NCI-H1436 (cell line): ENCODE data around the gene DNAH7.
"Not testable (repeated sequence)": the region's sequence is repeated elsewhere in the genome, so short reads cannot be mapped to it uniquely, and the experiment has no call there.

Source experiments
- DNase-seq: peaks from one replicate; lab custom pipeline; 2025; lab: John Stamatoyannopoulos, UW

DNAH7 gene

DNA sequence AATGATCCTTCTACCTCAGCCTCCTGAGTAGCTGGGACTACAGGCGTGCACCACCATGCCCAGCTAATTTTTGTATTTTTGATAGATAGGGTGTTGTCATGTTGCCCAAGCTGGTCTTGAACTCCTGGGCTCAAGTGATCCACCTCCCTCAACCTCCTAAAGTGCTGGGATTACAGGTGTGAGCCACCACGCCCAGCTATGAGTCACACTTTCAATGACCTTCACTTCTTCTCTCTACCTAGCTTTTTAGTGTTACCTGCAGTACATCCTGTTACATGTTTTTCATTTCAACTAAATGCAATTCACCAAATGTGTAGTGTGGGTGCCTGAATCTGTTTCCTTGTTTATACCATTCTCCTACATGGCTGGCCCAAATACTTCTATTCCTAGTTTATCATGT lies 347.6 kb downstream of the DNAH7 start:
- no peak for DNase-seq

DNA sequence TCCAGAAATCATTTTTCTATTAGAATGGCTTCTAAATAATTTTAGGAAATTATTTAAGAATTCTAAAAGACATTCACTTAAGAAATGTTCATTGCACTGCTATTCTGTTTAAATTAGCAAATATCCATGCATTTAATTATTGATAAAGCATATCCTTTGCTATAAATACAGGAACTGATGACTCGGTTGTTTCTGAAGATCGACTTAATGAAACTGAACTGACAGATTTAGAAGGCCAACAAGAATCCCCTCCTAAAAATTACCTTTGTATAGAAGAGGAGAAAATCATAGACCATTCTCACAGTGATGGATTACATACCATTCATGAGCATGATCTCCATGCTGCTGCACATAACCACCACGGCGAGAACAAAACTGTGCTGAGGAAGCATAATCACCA lies 352.2 kb downstream of the DNAH7 start:
- DNase-seq = no peak

DNA sequence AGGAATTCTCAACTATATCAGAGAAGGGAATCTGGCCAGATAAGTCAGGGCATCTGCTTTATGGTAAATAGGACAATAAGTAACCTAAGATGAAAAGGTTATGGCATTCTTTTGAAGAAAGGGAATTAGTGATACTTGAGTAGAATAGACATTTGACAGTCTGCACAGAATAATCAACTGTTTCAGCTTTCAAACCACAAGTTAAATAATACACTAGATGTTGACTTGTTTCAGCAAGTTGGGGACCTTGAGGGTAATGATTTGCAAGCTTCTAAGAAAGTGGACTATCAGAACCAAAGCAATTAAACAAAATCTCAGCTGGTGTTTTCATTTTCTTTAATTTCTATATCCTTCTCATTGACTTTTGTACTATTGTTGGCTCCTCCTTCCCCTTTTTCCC lies 357.2 kb downstream of the DNAH7 start:
- no peak for DNase-seq

DNA sequence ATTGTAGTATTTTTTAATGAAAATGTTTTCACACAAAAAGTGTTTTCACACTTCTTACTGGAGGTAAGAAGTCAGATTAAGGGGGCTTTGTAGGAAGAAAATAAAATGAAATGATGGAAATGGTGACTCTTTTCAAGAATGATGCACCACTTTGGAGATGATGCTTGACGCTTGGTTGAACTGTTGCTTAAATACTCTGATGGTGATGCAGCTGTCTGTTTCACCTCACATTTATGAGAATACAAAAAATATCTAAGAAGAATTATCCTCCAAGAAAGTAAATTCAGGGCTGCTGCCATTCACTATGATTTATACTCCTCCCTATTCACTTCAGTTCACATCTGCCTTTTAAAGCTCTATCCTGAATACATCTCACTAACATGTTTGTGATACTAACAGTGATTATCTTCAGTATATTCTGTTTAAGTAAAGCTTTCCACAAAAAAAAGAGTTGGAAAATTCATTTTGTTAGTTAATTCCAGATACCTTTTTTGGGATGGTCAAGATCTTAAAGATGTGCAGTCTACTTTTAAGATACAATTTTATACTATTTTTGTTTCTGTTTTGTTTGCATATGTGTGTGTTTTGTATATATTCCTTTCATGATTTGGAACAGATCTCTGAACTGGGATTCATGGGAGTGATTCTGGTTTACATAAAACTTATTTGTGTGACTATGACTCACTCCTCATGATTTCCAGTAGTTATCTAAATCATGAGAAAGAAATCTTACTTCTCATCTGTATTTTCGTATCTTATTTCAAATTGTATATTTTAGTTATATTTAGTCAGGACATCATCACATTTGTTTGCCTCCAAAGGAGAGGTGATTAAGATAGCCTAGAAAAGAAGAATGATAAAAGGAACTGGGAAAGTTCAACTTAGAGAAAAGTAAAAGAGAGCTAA lies 358.5 kb downstream of the DNAH7 start:
- no peak for DNase-seq

DNA sequence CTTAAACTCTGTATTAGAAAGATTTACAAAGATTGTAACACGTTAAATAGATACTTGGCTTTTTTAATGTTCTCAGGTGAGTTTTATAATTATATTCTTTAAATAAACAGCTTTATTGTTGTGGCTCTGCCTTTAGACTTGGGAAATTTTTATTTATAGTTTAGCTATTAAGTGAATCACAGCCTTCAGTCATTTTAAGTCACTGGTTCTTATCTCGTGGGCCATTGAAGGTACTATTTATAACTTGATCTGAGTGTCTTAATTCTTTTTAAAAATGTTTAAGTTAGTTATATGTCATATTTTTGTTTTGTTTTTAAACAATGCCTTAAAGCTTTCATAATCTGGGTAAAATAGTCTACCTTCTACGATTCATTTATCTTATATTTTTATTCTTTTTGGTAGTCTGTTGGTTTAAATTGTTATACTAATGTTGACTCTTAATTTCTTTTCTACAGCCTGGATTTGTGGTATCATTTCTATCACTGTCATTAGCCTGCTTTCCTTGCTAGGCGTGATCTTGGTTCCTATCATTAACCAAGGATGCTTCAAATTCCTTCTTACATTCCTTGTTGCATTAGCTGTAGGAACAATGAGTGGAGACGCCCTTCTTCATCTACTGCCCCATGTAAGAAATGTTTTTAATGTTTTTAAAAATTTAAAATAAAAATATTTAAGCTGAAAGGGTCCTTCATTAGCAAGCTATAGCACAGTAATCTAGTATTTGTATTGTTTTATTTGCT lies 362.3 kb downstream of the DNAH7 start:
- no peak for DNase-seq

DNA sequence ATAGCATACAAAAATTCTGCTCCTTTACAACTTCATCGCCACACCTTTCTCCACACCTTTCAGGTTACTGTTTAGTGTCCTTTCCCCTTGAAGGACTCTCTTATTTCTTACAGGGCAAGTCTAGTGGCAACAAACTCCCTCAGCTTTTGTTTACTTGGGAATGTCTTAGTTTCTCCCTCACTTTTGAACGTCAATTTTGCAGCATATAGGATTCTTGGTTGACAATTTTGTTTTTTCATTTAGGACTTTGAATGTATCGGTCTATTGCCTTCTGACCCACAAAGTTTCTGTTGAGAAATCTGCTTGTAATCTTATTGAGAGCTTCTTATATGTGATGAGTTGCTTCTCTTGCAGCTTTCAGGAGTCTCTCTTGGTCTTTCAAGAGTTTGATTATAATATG lies 368.2 kb downstream of the DNAH7 start:
- DNase-seq = no peak

DNA sequence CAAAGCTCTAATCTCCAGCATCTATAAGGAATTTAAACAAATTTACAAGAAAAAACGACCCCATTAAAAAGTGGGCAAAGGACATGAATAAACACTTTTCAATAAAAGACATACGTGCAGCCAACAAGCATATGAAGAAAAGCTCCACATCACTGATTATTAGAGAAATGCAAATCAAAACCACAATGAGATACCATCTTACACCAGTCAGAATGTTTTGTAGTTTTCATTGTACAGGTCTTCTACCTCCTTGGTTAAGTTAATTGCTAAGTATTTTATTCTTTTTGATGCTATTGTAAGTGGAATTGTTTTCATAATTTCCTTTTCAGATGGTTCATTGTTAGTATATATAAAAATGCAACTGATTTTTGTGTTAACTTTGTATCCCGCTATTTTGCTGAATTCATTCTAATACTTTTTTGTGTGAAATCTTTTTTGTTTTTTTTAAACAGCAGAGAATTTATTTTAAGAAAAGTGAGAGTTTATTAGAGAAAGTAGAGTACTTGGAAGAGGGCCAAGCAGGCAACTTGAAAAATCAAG lies 370.9 kb downstream of the DNAH7 start:
- DNase-seq = no peak

DNA sequence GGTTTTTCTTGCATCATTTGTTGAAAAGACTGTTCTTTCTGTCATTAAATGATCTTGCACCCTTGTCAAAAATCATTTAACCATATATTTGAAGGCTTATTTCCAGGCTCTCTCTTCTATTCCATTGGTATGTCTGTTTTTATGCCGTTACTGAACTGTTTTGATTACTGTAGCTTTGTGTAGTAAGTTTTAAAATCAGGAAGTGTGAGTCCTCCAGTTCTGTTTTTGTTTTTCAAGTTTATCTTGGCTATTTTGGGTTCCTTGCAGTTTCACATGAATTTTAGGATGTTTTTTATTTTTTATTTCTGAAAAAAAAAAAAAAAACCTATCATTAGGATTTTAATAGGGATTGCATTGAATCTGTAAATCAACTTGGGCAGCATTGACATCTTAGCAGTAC lies 372.6 kb downstream of the DNAH7 start:
- no peak for DNase-seq

DNA sequence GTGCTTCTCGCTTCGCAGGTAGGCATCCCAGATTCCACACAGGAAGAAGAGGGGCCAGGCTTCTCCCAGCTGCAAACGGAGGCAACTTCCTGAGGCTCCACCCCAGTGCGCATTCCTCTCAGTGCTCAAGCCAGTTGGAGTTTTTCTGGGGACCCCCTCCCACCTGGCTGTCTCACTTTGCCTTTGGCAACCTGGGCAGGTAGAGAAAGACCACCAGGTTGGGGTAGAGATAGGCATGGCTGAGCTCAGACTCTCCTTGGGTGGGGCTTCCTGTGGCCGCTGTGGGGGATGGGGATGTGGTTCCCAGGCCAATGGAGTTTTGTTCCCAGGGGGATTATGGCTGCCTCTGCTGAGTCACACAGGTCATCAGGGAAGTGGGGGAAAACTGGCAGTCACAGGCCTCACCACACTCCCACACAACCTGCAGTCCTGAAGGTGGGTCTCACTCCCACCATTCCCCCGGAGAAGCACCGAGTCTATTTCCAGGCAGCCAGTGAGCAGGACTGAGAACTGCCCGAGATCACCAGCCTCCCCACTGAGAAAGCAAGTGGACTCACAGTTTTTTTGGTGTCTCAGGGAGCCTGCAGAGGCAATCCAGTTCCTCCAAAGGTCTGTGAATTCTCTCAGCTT lies 373.5 kb downstream of the DNAH7 start:
- DNase-seq = peak; percentile 23

DNA sequence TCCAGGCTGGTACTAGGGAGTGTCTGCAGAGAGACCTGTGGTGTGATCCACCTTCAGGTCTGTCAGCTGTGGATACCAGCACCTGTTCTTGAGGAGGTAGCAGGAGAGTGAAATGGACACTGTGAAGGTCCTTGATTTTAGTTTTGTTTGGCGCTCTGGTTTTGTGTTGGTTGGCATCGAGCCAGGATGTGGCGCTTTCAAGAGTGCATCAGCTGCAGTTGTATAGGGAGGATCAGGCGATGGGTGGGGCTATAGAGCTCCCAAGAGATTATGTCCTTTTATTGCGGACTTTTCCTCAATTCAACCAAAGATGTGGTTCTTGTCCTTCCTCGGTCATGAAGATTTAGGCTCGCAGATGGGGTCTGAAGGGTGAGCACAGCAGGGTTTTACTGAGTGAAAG lies 374.1 kb downstream of the DNAH7 start:
- peak; percentile 82 for DNase-seq

DNA sequence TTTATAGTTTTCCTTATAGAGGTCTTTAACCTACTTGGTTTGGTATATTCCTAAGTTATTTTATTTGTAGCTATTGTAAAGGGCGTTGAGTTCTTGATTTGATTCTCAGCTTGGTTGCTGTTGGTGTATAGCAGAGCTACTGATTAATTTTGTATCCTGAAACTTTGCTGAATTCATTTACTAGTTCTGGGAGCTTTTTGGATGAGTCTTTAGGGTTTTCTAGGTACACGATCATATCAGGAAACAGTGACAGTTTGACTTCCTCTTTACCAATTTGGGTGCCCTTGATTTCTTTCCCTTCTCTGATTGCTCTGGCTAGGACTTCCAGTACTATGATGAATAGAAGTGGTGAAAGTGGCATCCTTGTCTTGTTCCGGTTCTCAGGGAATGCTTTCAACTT lies 376.1 kb downstream of the DNAH7 start:
- not testable (repeated sequence) for DNase-seq
